ENCODE data around the gene CCDC88B. TPM values are rescaled to one million over a fixed set of nuclear protein-coding genes. Genes with fewer than 3 reads are reported as not detected.

CCDC88B gene
- total RNA-seq, 2 donors from 2014 or later = 14.2 to 15.2 TPM

DNA sequence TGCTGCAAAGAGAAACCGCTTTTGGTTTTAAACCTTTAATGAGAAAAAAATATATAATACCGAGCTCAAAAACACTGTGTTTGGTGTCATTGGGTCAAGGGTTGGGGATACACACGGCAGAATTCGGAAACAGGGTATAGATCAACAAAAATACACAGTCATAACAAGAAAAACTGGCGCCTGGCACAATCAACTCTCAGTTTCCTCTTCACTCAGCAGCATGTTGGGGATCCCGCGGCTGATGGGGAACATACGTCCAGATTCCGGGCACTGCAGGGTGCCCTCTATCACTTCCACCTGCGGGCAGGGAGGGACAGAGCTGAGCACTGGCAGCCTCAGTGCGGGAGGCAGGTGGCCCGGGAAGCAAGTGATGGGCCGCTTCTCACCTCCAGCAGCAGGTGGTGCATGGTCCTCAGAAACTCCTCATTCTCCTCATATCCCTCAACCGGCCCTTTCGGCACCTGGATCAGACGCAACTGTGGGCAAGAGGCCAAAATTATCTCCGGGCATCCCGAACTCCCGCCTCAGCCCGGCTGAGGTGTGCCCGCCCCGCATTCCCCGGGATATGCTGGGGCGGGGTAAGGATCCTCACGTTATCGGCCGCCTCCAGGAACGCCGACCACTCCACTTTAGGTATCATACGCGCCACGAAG lies 23.2 kb upstream of the CCDC88B start:
- Histone ChIP-seq H3K27ac (ENCODE audit: low read depth, low read length) (peak overlapping the region; percentile 98), H3K9me3 (ENCODE audit: control insufficient read depth, low read length) (no peaks in the 10 kb centered on the region), H3K4me1 (ENCODE audit: control insufficient read depth, insufficient read depth, low read length) (peaks cover 5% of the 10 kb centered on the region), H3K9ac (ENCODE audit: extremely low read depth, low read length, poor library complexity, severe bottlenecking) (peak overlapping the region; percentile 93), H3K27me3 (ENCODE audit: control insufficient read depth, insufficient read depth, low read length, poor library complexity, severe bottlenecking) (no peaks in the 10 kb centered on the region), H3K36me3 (ENCODE audit: control insufficient read depth, insufficient read depth, low read length) (peaks cover 47% of the 10 kb centered on the region), H3K4me3 (ENCODE audit: low read length) (peak overlapping the region; percentile 84)
- DNase-seq = peak; percentile 82
- H3K27ac Mint-ChIP-seq = peak overlapping the region; percentile 99
- peaks cover 12% of the 10 kb centered on the region for H3K4me1 Mint-ChIP-seq
- peaks cover 46% of the 10 kb centered on the region for H3K36me3 Mint-ChIP-seq (ENCODE audit: low read depth)
- no peaks in the 10 kb centered on the region for H3K27me3 Mint-ChIP-seq (ENCODE audit: insufficient read depth)
- TF ChIP-seq, protein P1, sequence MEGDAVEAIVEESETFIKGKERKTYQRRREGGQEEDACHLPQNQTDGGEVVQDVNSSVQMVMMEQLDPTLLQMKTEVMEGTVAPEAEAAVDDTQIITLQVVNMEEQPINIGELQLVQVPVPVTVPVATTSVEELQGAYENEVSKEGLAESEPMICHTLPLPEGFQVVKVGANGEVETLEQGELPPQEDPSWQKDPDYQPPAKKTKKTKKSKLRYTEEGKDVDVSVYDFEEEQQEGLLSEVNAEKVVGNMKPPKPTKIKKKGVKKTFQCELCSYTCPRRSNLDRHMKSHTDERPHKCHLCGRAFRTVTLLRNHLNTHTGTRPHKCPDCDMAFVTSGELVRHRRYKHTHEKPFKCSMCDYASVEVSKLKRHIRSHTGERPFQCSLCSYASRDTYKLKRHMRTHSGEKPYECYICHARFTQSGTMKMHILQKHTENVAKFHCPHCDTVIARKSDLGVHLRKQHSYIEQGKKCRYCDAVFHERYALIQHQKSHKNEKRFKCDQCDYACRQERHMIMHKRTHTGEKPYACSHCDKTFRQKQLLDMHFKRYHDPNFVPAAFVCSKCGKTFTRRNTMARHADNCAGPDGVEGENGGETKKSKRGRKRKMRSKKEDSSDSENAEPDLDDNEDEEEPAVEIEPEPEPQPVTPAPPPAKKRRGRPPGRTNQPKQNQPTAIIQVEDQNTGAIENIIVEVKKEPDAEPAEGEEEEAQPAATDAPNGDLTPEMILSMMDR (conservative IDR thresholded peaks at IDR 0.05) = peak; percentile 57
- peak overlapping the region; percentile 94 for H3K4me3 Mint-ChIP-seq
- 1 to 9% methylated on average over 16 to 32 of the region's 32 CpGs for WGBS, 2 experiments (ENCODE audit: insufficient coverage in 1 of 2, insufficient read length in 1 of 2)
- H3K9me3 Mint-ChIP-seq = no peaks in the 10 kb centered on the region

DNA sequence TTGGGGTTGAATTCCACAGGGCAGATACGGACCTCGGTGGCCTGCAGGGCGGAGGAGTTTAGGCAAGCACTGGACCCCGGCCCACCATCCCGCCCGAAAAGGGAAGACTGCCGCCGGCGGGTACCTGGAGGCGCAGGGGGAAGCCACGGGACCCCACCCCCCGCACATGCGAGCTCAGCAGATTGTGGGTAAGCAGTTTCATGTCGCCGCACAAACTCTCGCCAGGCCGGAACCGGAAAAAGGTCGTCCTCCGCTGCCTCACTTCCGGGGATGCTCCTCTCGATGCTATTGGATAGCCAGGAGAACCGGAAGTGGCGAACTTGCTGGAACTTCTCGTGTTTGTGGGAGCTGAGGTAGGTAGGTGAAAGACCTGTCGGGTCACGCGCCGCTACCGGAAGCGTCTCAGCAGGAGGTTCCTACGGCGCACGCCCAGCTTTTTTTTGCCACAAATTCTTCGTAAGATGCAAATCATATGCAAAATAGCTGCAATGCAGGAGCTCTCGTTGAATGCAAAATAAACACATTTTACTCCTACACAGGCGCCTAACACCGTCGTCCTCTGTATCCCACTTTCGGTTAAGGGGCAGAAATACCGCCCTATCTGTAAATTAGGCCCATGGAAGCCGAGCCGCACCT lies 22.6 kb upstream of the CCDC88B start, which contains the start of gene TRMT112:
Gene TRMT112 (minus strand): TSS at position 235 of the 636 bp plus-strand sequence. CDS start 33 bp downstream, at position 202.
- Mint-ChIP-seq H3K4me1 (peaks cover 12% of the 10 kb centered on the region), H3K27ac (peak within 1 kb of the TSS; percentile 99), H3K9me3 (no peaks in the 10 kb centered on the region), H3K4me3 (peak within 1 kb of the TSS; percentile 94), H3K27me3 (ENCODE audit: insufficient read depth) (no peaks in the 10 kb centered on the region), H3K36me3 (ENCODE audit: low read depth) (peaks cover 47% of the 10 kb centered on the region)
- peak within 1 kb of the TSS; percentile 98 for H3K27ac ChIP-seq (ENCODE audit: low read depth, low read length)
- no peaks in the 10 kb centered on the region for H3K9me3 ChIP-seq (ENCODE audit: control insufficient read depth, low read length)
- peak; percentile 98 for DNase-seq
- H3K27me3 ChIP-seq (ENCODE audit: control insufficient read depth, insufficient read depth, low read length, poor library complexity, severe bottlenecking) = no peaks in the 10 kb centered on the region
- peaks cover 51% of the 10 kb centered on the region for H3K36me3 ChIP-seq (ENCODE audit: control insufficient read depth, insufficient read depth, low read length)
- H3K4me1 ChIP-seq (ENCODE audit: control insufficient read depth, insufficient read depth, low read length) = peaks cover 5% of the 10 kb centered on the region
- TF ChIP-seq, protein P1 (conservative IDR thresholded peaks at IDR 0.05) = no peak
- WGBS, 2 experiments (ENCODE audit: insufficient coverage in 1 of 2, insufficient read length in 1 of 2) = 0% methylated on average over 40 to 43 of the region's 43 CpGs
- peak within 1 kb of the TSS; percentile 84 for H3K4me3 ChIP-seq (ENCODE audit: low read length)
- H3K9ac ChIP-seq (ENCODE audit: extremely low read depth, low read length, poor library complexity, severe bottlenecking) = peak within 1 kb of the TSS; percentile 93

DNA sequence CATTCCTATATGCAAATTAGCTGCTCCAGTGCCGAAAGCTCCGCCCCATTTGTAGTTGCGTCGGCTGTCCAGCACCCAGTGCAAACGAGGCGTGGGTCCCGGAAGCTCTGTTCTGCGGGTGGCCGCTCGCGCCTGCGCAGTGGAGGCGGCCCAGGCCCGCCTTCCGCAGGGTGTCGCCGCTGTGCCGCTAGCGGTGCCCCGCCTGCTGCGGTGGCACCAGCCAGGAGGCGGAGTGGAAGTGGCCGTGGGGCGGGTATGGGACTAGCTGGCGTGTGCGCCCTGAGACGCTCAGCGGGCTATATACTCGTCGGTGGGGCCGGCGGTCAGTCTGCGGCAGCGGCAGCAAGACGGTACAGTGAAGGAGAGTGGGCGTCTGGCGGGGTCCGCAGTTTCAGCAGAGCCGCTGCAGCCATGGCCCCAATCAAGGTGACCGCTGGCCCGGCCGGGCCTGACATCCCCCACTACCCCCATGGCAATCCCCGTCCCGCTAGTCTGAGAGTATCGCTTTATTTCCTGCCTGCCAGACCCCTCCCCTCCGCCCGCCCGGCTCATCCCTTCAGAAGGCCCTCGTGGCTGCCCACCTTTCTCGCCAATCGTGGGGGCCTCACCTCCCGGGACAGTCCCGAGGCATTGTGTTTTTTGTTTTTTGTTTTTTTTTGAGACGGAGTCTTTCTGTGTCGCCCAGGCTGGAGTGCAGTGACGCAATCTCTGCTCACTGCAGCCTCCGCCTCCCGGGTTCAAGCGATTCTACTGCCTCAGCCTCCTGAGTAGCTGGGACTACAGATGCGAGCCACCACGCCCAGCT lies 21.8 kb upstream of the CCDC88B start, which contains the start of gene PRDX5:
Gene PRDX5 (plus strand): TSS at position 161 of the 805 bp plus-strand sequence. CDS start 95 bp downstream, at position 256.
- TF ChIP-seq, protein P1 (conservative IDR thresholded peaks at IDR 0.05) = peak; percentile 46
- peaks cover 5% of the 10 kb centered on the region for H3K4me1 ChIP-seq (ENCODE audit: control insufficient read depth, insufficient read depth, low read length)
- peaks cover 51% of the 10 kb centered on the region for H3K36me3 ChIP-seq (ENCODE audit: control insufficient read depth, insufficient read depth, low read length)
- H3K9me3 ChIP-seq (ENCODE audit: control insufficient read depth, low read length) = no peaks in the 10 kb centered on the region
- H3K4me3 Mint-ChIP-seq = peak within 1 kb of the TSS; percentile 94
- H3K27ac ChIP-seq (ENCODE audit: low read depth, low read length) = peak within 1 kb of the TSS; percentile 98
- peaks cover 42% of the 10 kb centered on the region for H3K36me3 Mint-ChIP-seq (ENCODE audit: low read depth)
- WGBS, 2 experiments (ENCODE audit: insufficient coverage in 1 of 2, insufficient read length in 1 of 2) = 0 to 1% methylated on average over 39 to 61 of the region's 61 CpGs
- no peaks in the 10 kb centered on the region for H3K9me3 Mint-ChIP-seq
- H3K9ac ChIP-seq (ENCODE audit: extremely low read depth, low read length, poor library complexity, severe bottlenecking) = peak within 1 kb of the TSS; percentile 93
- DNase-seq = peak; percentile 97
- no peaks in the 10 kb centered on the region for H3K27me3 Mint-ChIP-seq (ENCODE audit: insufficient read depth)
- H3K4me3 ChIP-seq (ENCODE audit: low read length) = peak within 1 kb of the TSS; percentile 84
- peaks cover 12% of the 10 kb centered on the region for H3K4me1 Mint-ChIP-seq
- peak within 1 kb of the TSS; percentile 99 for H3K27ac Mint-ChIP-seq
- H3K27me3 ChIP-seq (ENCODE audit: control insufficient read depth, insufficient read depth, low read length, poor library complexity, severe bottlenecking) = no peaks in the 10 kb centered on the region

All from endodermal cell (in vitro differentiated cells).